Body of pancreas (tissue), 4 donors: ENCODE measurements around the gene ZNF345.

Source experiments
- POLR2A ChIP-seq, 3 donors: fragments of 450-650 bp; IDR thresholded peaks; one replicate each; pipeline ENCODE4 v1.6.1; 2016; ENCODE audit warnings: antibody characterized with exemption in 3 of 3, mild to moderate bottlenecking in 2 of 3
- TF ChIP-seq, protein P1 (sequence below), 7 experiments: fragments of 450-650 bp in 4 of 7; fragments of 200-600 bp in 3 of 7; sonication (generic) in 3 of 7; IDR thresholded peaks; one replicate each; pipeline ENCODE4 v1.5.1; 2016 to 2019; ENCODE audit warnings: antibody characterized with exemption in 7 of 7

DNA sequence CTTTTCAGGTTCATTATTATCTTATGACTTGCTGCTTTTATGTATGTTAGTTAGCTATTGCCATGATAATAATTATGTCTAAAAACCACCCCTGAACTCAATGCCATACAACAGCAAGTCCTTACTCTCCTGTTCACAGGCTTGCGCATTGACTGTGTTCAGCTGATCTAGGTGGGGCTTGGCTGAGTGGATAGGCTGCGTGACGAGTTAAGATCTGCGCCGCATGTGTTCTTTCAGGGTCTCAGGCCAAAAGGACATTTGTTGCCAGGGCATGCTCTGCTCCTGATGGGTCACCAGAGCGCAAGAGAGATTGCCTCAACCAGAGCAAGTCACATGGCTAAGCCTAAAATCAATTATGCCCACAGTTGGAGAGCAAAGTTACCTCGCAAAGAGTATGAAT, 66.3 kb downstream of the ZNF345 start:
- TF ChIP-seq, protein P1, sequence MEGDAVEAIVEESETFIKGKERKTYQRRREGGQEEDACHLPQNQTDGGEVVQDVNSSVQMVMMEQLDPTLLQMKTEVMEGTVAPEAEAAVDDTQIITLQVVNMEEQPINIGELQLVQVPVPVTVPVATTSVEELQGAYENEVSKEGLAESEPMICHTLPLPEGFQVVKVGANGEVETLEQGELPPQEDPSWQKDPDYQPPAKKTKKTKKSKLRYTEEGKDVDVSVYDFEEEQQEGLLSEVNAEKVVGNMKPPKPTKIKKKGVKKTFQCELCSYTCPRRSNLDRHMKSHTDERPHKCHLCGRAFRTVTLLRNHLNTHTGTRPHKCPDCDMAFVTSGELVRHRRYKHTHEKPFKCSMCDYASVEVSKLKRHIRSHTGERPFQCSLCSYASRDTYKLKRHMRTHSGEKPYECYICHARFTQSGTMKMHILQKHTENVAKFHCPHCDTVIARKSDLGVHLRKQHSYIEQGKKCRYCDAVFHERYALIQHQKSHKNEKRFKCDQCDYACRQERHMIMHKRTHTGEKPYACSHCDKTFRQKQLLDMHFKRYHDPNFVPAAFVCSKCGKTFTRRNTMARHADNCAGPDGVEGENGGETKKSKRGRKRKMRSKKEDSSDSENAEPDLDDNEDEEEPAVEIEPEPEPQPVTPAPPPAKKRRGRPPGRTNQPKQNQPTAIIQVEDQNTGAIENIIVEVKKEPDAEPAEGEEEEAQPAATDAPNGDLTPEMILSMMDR (IDR thresholded peaks at IDR 0.05), result no peak
- TF ChIP-seq POLR2A (IDR thresholded peaks at IDR 0.05), result no peak
